ENCODE results near the gene CNGB1.
"Not testable (repeated sequence)": the region's sequence is repeated elsewhere in the genome, so short reads cannot be mapped to it uniquely, and the experiment has no call there.

The CNGB1 gene

DNA sequence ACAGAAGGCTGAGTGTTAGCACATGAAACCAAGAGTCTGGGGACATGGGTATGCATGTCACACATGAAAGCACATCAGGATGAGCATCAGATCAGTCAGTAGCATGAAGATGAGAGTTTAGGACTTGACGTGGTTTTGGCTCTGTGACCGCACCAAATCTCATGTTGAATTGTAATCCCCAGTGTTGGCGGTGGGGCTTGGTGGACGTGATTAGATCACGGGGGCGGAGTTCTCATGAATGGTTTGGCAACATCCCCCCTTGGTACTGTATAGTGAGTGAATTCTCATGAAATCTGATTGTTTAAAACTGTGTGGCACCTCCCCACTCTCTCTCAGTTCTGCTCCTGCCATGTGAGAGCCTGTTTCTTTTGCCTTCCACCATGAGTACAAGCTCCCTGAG is 46.4 kb downstream of the CNGB1 start:
- Histone ChIP-seq H3K9ac (ENCODE audit: low read length) (no peak overlapping the region), H3K27ac (ENCODE audit: low read depth, low read length) (no peak overlapping the region), H3K4me3 (ENCODE audit: low read depth, low read length) (no peak overlapping the region), H3K27me3 (ENCODE audit: control insufficient read depth, insufficient read depth, low read length) (no peaks in the 10 kb centered on the region), H3K36me3 (ENCODE audit: control insufficient read depth, insufficient read depth, low read length) (no peaks in the 10 kb centered on the region), H3K9me3 (ENCODE audit: control insufficient read depth, insufficient read depth, low read depth, low read length) (no peaks in the 10 kb centered on the region), H3K4me1 (ENCODE audit: control insufficient read depth, insufficient read depth, low read length) (no peaks in the 10 kb centered on the region)

DNA sequence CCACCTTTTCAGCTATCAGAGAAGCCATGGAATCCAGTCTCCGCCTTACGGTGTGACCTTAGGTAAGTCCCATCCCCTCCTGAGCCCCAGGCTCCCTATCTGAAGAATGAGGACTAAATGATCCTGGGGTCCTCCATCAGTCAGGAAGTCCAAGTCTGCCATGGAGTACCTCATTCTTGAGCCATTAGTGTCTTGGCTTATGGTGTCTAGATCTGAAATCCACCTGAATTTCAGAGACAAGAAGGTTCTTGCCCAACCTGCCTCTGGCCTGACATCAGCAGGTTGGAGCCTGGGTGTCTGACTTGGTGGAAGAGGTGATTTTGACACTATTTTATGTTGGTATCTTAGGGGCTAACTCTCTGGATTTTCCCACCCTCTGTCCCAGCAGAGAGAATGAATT is 47.1 kb downstream of the CNGB1 start:
- Histone ChIP-seq H3K27me3 (ENCODE audit: control insufficient read depth, insufficient read depth, low read length) (no peaks in the 10 kb centered on the region), H3K4me1 (ENCODE audit: control insufficient read depth, insufficient read depth, low read length) (no peaks in the 10 kb centered on the region), H3K36me3 (ENCODE audit: control insufficient read depth, insufficient read depth, low read length) (no peaks in the 10 kb centered on the region)

DNA sequence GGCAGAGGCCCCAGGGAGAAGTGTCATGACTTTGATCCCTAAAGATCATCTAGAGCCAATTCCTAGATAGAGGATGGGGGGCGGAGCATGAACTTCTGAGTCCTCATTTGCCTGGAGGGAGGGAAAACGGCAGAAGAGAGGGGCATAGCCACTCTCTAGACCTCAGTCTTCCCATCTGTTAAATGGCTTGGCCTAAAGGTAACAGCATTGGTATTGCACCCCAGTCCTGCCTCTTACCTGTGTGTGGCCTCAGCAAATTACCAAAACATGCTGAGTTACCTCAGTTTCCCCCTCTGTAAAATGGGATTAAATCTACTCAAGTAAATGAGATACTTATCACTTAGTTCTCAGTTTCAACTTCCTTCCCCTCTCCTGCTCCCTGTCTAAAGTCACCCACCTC is 47.5 kb downstream of the CNGB1 start:
- Histone ChIP-seq H3K4me3 (ENCODE audit: low read depth, low read length) (no peak overlapping the region), H3K9ac (ENCODE audit: low read length) (no peak overlapping the region), H3K27me3 (ENCODE audit: control insufficient read depth, insufficient read depth, low read length) (no peaks in the 10 kb centered on the region), H3K36me3 (ENCODE audit: control insufficient read depth, insufficient read depth, low read length) (no peaks in the 10 kb centered on the region), H3K27ac (ENCODE audit: low read depth, low read length) (no peak overlapping the region), H3K9me3 (ENCODE audit: control insufficient read depth, insufficient read depth, low read depth, low read length) (no peaks in the 10 kb centered on the region), H3K4me1 (ENCODE audit: control insufficient read depth, insufficient read depth, low read length) (no peaks in the 10 kb centered on the region)

More for the DNA sequence above, 47.1 kb downstream of the CNGB1 start:
- H3K9ac ChIP-seq (ENCODE audit: low read length) = no peak overlapping the region
- H3K27ac ChIP-seq (ENCODE audit: low read depth, low read length) = no peak overlapping the region
- H3K4me3 ChIP-seq (ENCODE audit: low read depth, low read length) = no peak overlapping the region
- H3K9me3 ChIP-seq (ENCODE audit: control insufficient read depth, insufficient read depth, low read depth, low read length) = no peaks in the 10 kb centered on the region

DNA sequence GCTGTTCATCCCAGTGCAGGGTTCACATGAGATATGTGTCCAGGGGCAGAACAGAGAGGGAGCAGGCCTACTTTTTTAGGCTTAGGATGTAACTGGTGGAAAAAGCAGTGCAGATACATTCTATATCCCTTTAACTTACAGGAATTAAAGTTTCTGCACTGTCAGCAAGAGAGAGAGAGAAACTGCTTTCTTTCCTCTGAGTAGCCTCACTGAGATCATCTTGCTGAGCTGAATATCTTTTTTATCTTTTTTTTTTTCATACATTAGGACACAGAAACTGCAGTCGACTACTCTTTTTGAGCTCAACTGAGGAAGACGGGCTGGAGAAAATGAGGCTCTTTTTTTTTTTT is 50.1 kb downstream of the CNGB1 start:
- H3K36me3 ChIP-seq (ENCODE audit: control insufficient read depth, insufficient read depth, low read length) = no peaks in the 10 kb centered on the region
- no peak overlapping the region for H3K4me3 ChIP-seq (ENCODE audit: low read depth, low read length)
- no peak overlapping the region for H3K27ac ChIP-seq (ENCODE audit: low read depth, low read length)
- no peaks in the 10 kb centered on the region for H3K9me3 ChIP-seq (ENCODE audit: control insufficient read depth, insufficient read depth, low read depth, low read length)
- no peak overlapping the region for H3K9ac ChIP-seq (ENCODE audit: low read length)
- H3K27me3 ChIP-seq (ENCODE audit: control insufficient read depth, insufficient read depth, low read length) = no peaks in the 10 kb centered on the region
- H3K4me1 ChIP-seq (ENCODE audit: control insufficient read depth, insufficient read depth, low read length) = no peaks in the 10 kb centered on the region

DNA sequence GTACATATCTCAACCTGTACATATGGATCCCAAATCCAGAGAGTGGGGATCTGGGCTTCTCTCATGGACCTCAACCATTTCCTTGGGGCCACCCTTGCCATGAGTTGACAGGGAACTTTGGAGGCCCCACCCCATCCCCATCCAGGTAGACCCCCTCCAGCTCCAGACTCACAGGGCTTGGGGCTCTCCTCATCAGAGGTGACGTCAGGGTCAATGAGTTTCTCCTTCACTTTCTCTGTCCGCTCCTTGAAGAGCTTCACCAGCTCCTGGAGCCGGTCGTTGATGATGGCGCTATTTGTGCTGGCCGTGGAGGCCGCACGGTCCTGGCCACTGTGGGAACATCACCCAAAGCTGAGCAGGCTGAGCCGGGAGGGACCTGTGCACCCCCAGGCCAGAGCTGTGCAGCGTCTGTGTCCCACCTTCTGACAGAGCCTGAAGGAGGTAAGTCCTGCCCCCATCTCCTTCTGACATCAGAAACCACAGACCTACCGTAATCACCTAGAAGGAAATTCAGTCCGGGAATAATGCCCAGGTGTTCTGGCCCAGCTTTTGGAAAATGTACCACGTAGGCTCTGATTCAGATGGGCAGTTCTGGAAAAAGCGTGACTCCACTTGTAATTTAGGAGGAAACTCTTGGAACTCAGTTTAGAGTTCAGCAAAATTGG is 50.6 kb downstream of the CNGB1 start:
- H3K36me3 ChIP-seq (ENCODE audit: control insufficient read depth, insufficient read depth, low read length) = no peaks in the 10 kb centered on the region
- H3K9me3 ChIP-seq (ENCODE audit: control insufficient read depth, insufficient read depth, low read depth, low read length) = no peaks in the 10 kb centered on the region
- no peaks in the 10 kb centered on the region for H3K27me3 ChIP-seq (ENCODE audit: control insufficient read depth, insufficient read depth, low read length)
- no peak overlapping the region for H3K27ac ChIP-seq (ENCODE audit: low read depth, low read length)
- no peaks in the 10 kb centered on the region for H3K4me1 ChIP-seq (ENCODE audit: control insufficient read depth, insufficient read depth, low read length)
- no peak overlapping the region for H3K4me3 ChIP-seq (ENCODE audit: low read depth, low read length)
- H3K9ac ChIP-seq (ENCODE audit: low read length) = no peak overlapping the region

DNA sequence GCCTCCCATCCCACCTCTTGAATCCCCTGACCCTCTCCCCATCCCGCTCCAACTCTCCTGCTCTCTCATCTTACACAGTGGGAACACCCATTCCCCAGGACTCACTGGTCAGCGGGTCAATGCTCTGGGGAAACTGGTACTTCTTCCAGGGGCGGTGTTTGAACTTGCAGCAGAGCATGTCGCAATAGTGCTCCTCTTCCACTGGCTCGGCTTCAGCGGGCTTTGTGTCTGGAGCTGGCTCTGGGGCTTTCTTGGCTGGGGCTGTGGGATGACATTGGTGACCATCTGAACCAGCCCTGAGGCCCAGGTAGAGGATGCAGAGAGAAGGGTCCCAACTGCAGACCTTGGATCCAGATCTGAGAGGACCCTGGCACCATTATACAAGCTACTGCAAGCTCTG is 51.9 kb downstream of the CNGB1 start:
- H3K27me3 ChIP-seq (ENCODE audit: control insufficient read depth, insufficient read depth, low read length) = no peaks in the 10 kb centered on the region
- no peaks in the 10 kb centered on the region for H3K4me1 ChIP-seq (ENCODE audit: control insufficient read depth, insufficient read depth, low read length)
- H3K27ac ChIP-seq (ENCODE audit: low read depth, low read length) = no peak overlapping the region
- no peaks in the 10 kb centered on the region for H3K9me3 ChIP-seq (ENCODE audit: control insufficient read depth, insufficient read depth, low read depth, low read length)
- H3K4me3 ChIP-seq (ENCODE audit: low read depth, low read length) = no peak overlapping the region
- H3K9ac ChIP-seq (ENCODE audit: low read length) = no peak overlapping the region
- H3K36me3 ChIP-seq (ENCODE audit: control insufficient read depth, insufficient read depth, low read length) = no peaks in the 10 kb centered on the region

DNA sequence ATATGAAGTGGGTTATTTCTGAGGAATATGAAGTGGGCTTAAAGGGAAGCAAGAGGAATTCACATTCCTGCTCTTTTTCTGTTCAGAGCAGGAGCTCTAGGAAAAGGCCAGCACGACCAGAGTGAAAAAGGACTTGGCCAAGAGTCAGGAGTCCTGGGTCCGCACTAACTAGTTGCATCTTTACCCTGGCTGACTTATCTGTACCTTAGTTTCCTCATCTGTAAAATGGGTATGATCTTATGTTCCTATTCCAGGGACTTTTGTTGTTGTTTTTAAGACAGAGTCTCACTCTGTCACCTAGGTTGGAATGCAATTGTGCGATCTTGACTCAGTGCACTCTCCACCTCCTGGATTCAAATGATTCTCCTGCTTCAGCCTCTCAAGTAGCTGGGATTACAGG is 52.5 kb downstream of the CNGB1 start:
- no peak overlapping the region for H3K9ac ChIP-seq (ENCODE audit: low read length)
- no peaks in the 10 kb centered on the region for H3K27me3 ChIP-seq (ENCODE audit: control insufficient read depth, insufficient read depth, low read length)

DNA sequence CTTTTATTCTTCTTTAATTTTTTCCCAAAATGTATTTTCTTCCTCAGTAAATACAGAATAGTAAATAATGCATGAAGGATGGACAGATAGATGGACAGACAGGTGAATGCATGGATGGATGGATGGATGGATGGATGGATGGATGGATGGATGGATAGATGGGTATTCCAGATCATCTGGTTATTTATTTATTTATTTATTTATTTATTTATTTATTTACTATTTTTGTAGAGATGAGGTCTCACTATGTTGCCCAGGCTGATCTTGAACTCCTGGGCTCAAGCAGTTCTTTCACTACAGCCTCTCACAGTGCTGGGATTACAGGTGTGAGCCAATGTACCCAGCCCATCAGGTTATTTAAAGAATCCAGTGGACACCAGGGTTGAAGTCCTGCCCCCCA is 53.0 kb downstream of the CNGB1 start:
- H3K9me3 ChIP-seq (ENCODE audit: control insufficient read depth, insufficient read depth, low read depth, low read length); H3K4me1 ChIP-seq (ENCODE audit: control insufficient read depth, insufficient read depth, low read length); H3K4me3 ChIP-seq (ENCODE audit: low read depth, low read length); H3K27me3 ChIP-seq (ENCODE audit: control insufficient read depth, insufficient read depth, low read length); H3K9ac ChIP-seq (ENCODE audit: low read length); H3K36me3 ChIP-seq (ENCODE audit: control insufficient read depth, insufficient read depth, low read length); H3K27ac ChIP-seq (ENCODE audit: low read depth, low read length): not testable (repeated sequence)

More for the DNA sequence above, 52.5 kb downstream of the CNGB1 start:
- Histone ChIP-seq H3K36me3 (ENCODE audit: control insufficient read depth, insufficient read depth, low read length) (no peaks in the 10 kb centered on the region), H3K4me3 (ENCODE audit: low read depth, low read length) (no peak overlapping the region), H3K9me3 (ENCODE audit: control insufficient read depth, insufficient read depth, low read depth, low read length) (no peaks in the 10 kb centered on the region), H3K4me1 (ENCODE audit: control insufficient read depth, insufficient read depth, low read length) (no peaks in the 10 kb centered on the region), H3K27ac (ENCODE audit: low read depth, low read length) (no peak overlapping the region)

DNA sequence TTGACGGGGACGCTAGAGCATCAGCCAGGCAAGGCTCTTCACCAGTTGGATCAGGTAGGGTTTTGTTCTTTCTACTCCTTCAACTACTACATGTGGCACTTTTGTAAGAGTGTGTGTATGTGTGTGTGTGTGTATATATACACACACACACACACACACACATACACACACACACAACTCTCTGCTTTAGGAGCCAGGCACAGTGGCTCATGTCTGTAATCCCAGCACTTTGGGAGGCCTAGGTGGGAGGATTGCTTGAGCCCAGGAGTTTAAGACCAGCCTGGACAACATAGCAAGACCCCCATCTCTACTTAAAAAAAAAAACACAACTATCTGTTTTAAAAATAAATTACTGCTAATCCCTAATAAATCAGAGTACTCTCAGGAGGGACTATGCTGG is 53.4 kb downstream of the CNGB1 start:
- H3K27ac ChIP-seq (ENCODE audit: low read depth, low read length); H3K36me3 ChIP-seq (ENCODE audit: control insufficient read depth, insufficient read depth, low read length); H3K9me3 ChIP-seq (ENCODE audit: control insufficient read depth, insufficient read depth, low read depth, low read length); H3K9ac ChIP-seq (ENCODE audit: low read length); H3K4me1 ChIP-seq (ENCODE audit: control insufficient read depth, insufficient read depth, low read length); H3K4me3 ChIP-seq (ENCODE audit: low read depth, low read length); H3K27me3 ChIP-seq (ENCODE audit: control insufficient read depth, insufficient read depth, low read length): not testable (repeated sequence)

DNA sequence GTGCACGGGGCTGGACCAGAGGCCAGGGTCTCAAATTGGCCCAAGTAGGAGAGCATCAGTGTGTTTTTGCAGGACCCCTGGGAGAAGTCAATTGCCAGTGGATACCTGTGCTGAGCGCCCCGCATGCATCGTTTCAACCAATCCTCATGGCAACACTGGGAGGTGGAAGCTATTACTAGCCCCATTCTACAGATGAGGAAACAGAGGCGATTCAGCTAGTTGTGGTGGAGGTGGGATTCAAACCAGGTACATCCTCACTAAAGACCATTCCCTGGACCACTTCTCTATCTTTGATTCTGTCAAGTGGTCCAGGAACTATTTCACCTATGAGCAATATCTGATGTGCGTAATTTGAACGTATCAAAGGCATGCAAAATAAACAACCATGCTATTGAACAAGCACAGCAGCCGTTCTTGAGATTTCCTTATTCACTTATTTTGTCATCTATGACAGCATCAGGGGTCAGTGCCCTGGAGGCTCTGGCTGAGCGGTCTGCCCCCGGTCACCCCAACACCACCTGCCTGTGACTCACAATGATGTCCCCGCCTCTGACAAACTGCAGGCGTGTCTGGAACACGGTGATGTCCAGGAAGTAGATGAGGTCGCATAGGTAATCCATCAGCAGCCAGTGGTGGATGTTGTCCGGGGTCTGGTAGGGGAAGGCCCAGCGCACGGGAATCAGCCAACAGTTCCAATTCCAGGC is 54.0 kb downstream of the CNGB1 start:
- Histone ChIP-seq H3K27ac (ENCODE audit: low read depth, low read length) (no peak overlapping the region), H3K4me3 (ENCODE audit: low read depth, low read length) (no peak overlapping the region), H3K36me3 (ENCODE audit: control insufficient read depth, insufficient read depth, low read length) (no peaks in the 10 kb centered on the region), H3K9me3 (ENCODE audit: control insufficient read depth, insufficient read depth, low read depth, low read length) (no peaks in the 10 kb centered on the region), H3K9ac (ENCODE audit: low read length) (no peak overlapping the region), H3K27me3 (ENCODE audit: control insufficient read depth, insufficient read depth, low read length) (no peaks in the 10 kb centered on the region), H3K4me1 (ENCODE audit: control insufficient read depth, insufficient read depth, low read length) (peaks cover 8% of the 10 kb centered on the region)

DNA sequence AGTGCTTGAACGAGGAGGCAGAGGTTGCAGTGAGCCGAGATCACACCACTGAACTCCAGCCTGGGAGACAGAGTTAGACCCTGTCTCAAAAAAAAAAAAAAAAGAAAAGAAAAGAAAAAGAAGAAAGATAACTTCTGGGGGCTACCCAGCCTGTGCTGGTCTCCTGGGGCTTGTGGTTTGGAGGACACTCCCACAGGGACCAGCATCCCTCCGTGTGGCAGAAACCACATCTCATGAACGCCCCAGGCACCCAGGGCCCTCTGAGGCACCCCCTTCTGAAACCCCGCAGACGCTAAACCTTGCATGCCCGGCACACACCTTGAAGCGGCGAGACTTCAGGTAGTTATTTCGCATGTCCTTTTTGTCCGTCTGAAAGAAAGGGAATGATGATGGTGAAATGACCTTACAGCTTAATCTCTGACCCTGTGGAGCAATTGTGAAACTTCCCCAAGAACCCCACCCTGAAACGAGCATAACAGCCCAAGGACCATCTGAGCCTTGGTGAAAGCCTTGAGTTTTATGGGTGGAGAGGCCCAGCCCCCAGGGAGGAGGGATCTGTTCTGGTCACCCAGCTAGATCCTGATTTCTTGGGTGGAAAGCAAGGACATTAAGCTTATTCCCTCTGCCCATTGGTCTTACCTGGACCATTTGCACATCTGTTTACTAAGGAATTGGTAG is 55.0 kb downstream of the CNGB1 start:
- no peaks in the 10 kb centered on the region for H3K36me3 ChIP-seq (ENCODE audit: control insufficient read depth, insufficient read depth, low read length)
- no peaks in the 10 kb centered on the region for H3K27me3 ChIP-seq (ENCODE audit: control insufficient read depth, insufficient read depth, low read length)
- H3K9ac ChIP-seq (ENCODE audit: low read length) = no peak overlapping the region
- H3K9me3 ChIP-seq (ENCODE audit: control insufficient read depth, insufficient read depth, low read depth, low read length) = no peaks in the 10 kb centered on the region
- H3K27ac ChIP-seq (ENCODE audit: low read depth, low read length) = no peak overlapping the region
- peaks cover 13% of the 10 kb centered on the region for H3K4me1 ChIP-seq (ENCODE audit: control insufficient read depth, insufficient read depth, low read length)
- no peak overlapping the region for H3K4me3 ChIP-seq (ENCODE audit: low read depth, low read length)

Data from HUES6 (cell line).